SU-DHL-6 (cell line): Measurements from ENCODE around the gene CD9.

ENCODE experiments used
- H2AFZ ChIP-seq: fragments of 200-600 bp; sonication (generic); 2 replicates; pipeline ENCODE4 v1.6.1; 2014; ENCODE audit warnings: low read depth, mild to moderate bottlenecking, moderate library complexity, mixed read lengths, antibody characterized with exemption, low read length; ENCODE audit not compliant: severe bottlenecking
- H3F3A ChIP-seq: fragments of 200-600 bp; shearing (Covaris generic); 2 replicates; pipeline ENCODE4 v1.6.0; 2016; ENCODE audit warnings: antibody characterized with exemption, mild to moderate bottlenecking; ENCODE audit not compliant: insufficient read depth
- H3K27ac ChIP-seq: fragments of 200-600 bp; sonication (generic); 2 replicates; pipeline ENCODE4 v1.5.1; 2016; ENCODE audit warnings: low read depth, mild to moderate bottlenecking, low read length, moderate library complexity, mixed read lengths
- H3K27me3 ChIP-seq: fragments of 200-600 bp; sonication (generic), shearing (Covaris generic); 2 replicates; pipeline ENCODE4 v1.6.0; 2014; ENCODE audit warnings: mild to moderate bottlenecking, low read length
- H3K36me3 ChIP-seq: fragments of 200-600 bp; sonication (generic); 2 replicates; pipeline ENCODE4 v1.6.1; 2014; ENCODE audit warnings: mild to moderate bottlenecking, low read length, mixed read lengths
- H3K4me2 ChIP-seq: fragments of 300-600, 200-600 bp; shearing (Covaris generic), sonication (generic); 2 replicates; pipeline ENCODE4 v1.6.0; 2014; ENCODE audit warnings: low read length, low read depth, mild to moderate bottlenecking; ENCODE audit not compliant: poor library complexity, severe bottlenecking
- H3K4me3 ChIP-seq: fragments of 200-600 bp; sonication (generic); 2 replicates; pipeline ENCODE4 v1.5.1; 2014; ENCODE audit warnings: antibody characterized with exemption, low read length, mild to moderate bottlenecking, mixed read lengths; ENCODE audit not compliant: insufficient read depth, poor library complexity, severe bottlenecking
- H3K79me2 ChIP-seq: fragments of 200-600 bp; sonication (generic); 2 replicates; pipeline ENCODE4 v1.6.1; 2014; ENCODE audit warnings: mild to moderate bottlenecking, low read length, moderate library complexity; ENCODE audit not compliant: insufficient read depth
- H3K9ac ChIP-seq: fragments of 200-600 bp; sonication (generic); 2 replicates; pipeline ENCODE4 v1.7.0; 2014; ENCODE audit warnings: mild to moderate bottlenecking, low read length
- H3K9me2 ChIP-seq: fragments of 200-600 bp; sonication (generic); replicated peaks from 2 replicates; pipeline ENCODE4 v1.6.1; 2014; ENCODE audit warnings: low read length; ENCODE audit not compliant: insufficient read depth
- H3K9me3 ChIP-seq: fragments of 200-600 bp; sonication (generic); 2 replicates; pipeline ENCODE4 v1.6.1; 2014; ENCODE audit warnings: low read length, mixed read lengths; ENCODE audit not compliant: insufficient read depth
- H4K20me1 ChIP-seq: fragments of 200-600 bp; sonication (generic); 2 replicates; pipeline ENCODE4 v1.6.1; 2014; ENCODE audit warnings: low read depth, mild to moderate bottlenecking, antibody characterized with exemption, low read length, moderate library complexity, mixed read lengths
- EZH2phosphoT487 ChIP-seq: fragments of 200-600 bp; sonication (generic), shearing (Covaris generic); conservative IDR thresholded peaks from 2 replicates; pipeline ENCODE4 v1.6.1; 2018; ENCODE audit warnings: mild to moderate bottlenecking, antibody characterized with exemption, low read length, moderate library complexity, mixed read lengths
- TF ChIP-seq, protein P1 (sequence below): fragments of 200-600 bp; sonication (generic); IDR thresholded peaks from one replicate; pipeline ENCODE4 v1.5.1; 2017; ENCODE audit warnings: antibody characterized with exemption, mild to moderate bottlenecking, low read length, moderate library complexity; ENCODE audit not compliant: insufficient read depth, poor library complexity, severe bottlenecking

The CD9 gene

DNA sequence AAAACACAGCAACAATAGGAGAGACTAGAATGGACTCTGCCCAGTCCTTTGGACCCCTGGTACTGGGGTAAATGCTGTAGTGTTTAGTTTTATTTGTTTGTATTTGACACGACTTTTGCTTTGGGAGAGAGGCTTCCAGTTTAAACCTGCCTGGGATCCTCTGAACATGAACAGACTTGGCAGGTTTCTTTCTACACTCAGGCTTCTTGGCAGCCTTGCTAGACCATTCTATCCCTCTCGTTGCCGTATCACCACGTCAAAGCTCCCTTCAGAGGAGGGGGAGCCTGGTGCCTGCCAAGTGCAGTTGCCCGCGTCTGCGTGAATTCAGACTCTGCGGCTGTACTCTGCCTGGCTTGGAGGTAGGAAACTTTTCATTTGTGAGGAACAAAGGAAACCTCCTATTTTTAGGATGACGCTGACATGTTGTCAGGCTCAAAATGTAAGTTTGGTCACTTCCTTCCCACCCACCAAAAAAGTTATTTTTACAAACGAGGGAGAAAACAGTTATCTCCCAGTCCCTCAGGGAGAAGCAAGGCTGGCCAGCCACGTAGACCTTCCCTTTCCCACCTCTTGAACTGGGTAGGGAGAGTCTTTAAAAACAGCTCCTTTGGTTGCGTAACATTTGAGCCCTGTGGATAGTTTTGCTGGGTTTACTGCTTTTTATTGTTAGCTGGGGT is 25.9 kb downstream of the CD9 start:
- Histone ChIP-seq H3K36me3 (no peaks in the 10 kb centered on the region), H2AFZ (no peak overlapping the region), H4K20me1 (no peaks in the 10 kb centered on the region), H3K27ac (no peak overlapping the region), H3K9ac (no peak overlapping the region), H3K4me2 (no peak overlapping the region), H3K27me3 (no peaks in the 10 kb centered on the region), H3K79me2 (no peaks in the 10 kb centered on the region), H3F3A (no peaks in the 10 kb centered on the region), H3K9me2 (no peaks in the 10 kb centered on the region), H3K9me3 (no peaks in the 10 kb centered on the region), H3K4me3 (no peak overlapping the region)
- TF ChIP-seq, protein P1, sequence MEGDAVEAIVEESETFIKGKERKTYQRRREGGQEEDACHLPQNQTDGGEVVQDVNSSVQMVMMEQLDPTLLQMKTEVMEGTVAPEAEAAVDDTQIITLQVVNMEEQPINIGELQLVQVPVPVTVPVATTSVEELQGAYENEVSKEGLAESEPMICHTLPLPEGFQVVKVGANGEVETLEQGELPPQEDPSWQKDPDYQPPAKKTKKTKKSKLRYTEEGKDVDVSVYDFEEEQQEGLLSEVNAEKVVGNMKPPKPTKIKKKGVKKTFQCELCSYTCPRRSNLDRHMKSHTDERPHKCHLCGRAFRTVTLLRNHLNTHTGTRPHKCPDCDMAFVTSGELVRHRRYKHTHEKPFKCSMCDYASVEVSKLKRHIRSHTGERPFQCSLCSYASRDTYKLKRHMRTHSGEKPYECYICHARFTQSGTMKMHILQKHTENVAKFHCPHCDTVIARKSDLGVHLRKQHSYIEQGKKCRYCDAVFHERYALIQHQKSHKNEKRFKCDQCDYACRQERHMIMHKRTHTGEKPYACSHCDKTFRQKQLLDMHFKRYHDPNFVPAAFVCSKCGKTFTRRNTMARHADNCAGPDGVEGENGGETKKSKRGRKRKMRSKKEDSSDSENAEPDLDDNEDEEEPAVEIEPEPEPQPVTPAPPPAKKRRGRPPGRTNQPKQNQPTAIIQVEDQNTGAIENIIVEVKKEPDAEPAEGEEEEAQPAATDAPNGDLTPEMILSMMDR, result no peak
- no peak for TF ChIP-seq EZH2phosphoT487

DNA sequence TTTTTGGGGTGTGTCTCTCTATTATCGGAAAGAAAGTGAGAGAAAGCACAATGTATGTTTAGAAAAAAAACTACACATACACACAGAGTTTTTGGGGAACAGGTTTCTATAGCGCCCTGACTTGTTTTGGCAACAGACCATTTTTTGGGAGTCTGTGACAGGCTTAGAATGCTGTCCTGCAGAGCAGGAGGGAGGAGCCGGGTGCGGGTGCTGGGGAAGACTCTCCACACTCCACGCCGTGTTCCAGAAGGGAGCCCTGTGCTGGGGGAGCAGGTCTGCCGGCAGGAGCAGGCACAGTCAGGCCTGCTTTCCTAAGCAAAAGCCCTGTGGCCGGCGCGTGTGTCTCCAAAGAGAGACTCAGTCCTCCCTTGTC is 26.5 kb downstream of the CD9 start:
- no peak overlapping the region for H3K27ac ChIP-seq
- no peak overlapping the region for H3K9ac ChIP-seq
- H2AFZ ChIP-seq, result no peak overlapping the region
- TF ChIP-seq, protein P1, result no peak
- no peak for TF ChIP-seq EZH2phosphoT487
- H3K36me3 ChIP-seq, result no peaks in the 10 kb centered on the region
- no peaks in the 10 kb centered on the region for H4K20me1 ChIP-seq
- H3K4me2 ChIP-seq, result no peak overlapping the region
- H3K9me3 ChIP-seq, result no peaks in the 10 kb centered on the region
- no peaks in the 10 kb centered on the region for H3F3A ChIP-seq
- H3K27me3 ChIP-seq, result no peaks in the 10 kb centered on the region
- no peaks in the 10 kb centered on the region for H3K9me2 ChIP-seq
- H3K4me3 ChIP-seq, result no peak overlapping the region
- H3K79me2 ChIP-seq, result no peaks in the 10 kb centered on the region

DNA sequence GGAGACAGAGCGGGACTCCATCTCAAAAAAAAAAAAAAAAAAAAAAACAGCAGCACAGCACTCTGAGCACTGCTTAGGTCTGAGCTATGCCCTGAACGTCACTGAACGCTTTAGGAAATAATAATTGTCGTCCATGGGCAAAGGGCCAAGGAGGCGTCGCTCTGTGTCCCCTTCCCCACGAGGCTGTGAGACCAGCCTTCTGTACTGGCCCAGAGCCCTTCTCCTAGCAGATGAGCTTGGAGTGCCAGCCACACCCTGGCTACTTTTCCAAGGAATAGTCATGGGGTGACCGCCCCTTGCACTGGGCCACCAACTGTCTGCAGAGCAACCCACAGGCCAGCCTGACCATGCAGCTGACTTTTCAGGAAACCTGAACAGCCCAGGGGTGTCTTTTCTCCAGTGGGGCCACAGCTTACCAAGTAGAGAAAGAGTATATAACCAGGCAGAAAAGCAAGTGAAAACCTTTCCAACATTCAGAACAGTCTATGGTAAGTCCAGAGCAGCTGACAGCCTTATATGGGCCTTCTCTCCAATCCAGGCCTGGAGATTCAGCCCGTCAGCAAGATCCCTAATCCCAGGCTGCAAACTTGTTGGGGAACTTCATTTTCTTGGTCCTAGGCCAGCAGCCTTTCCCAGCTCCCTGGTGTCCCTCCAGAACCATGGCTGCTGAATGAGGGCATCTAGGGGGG is 28.5 kb downstream of the CD9 start:
- no peaks in the 10 kb centered on the region for H3K27me3 ChIP-seq
- H3K4me2 ChIP-seq, result no peak overlapping the region
- H3F3A ChIP-seq, result no peaks in the 10 kb centered on the region
- H2AFZ ChIP-seq, result no peak overlapping the region
- H4K20me1 ChIP-seq, result no peaks in the 10 kb centered on the region
- H3K9me3 ChIP-seq, result no peaks in the 10 kb centered on the region
- H3K4me3 ChIP-seq, result no peak overlapping the region
- no peak for TF ChIP-seq EZH2phosphoT487
- TF ChIP-seq, protein P1, result no peak
- H3K27ac ChIP-seq, result no peak overlapping the region
- H3K9me2 ChIP-seq, result no peaks in the 10 kb centered on the region
- H3K79me2 ChIP-seq, result no peaks in the 10 kb centered on the region
- no peak overlapping the region for H3K9ac ChIP-seq
- no peaks in the 10 kb centered on the region for H3K36me3 ChIP-seq
